Thyroid gland (tissue), 4 donors: ENCODE data around the gene PPP3CA. TPM values are rescaled to one million over a fixed set of nuclear protein-coding genes. Genes with fewer than 3 reads are reported as not detected.

Source experiments
- DNase-seq, 2 donors: peaks; one replicate each; pipeline ENCODE4 v3.0.0-alpha.2; 2019
- H3K27ac ChIP-seq, 3 donors: fragments of 200-600 bp; sonication (generic); 1 replicate in 2 of 3; 2 replicates in 1 of 3; pipeline ENCODE4 v1.5.1; 2016 to 2019; ENCODE audit warnings: mild to moderate bottlenecking in 1 of 3, moderate library complexity in 1 of 3
- H3K27me3 ChIP-seq: fragments of 200-600 bp; sonication (generic); one replicate; pipeline ENCODE4 v1.5.1; 2019
- H3K36me3 ChIP-seq, 2 donors: fragments of 200-600 bp; sonication (generic); one replicate each; pipeline ENCODE4 v1.5.1; 2016 to 2019
- H3K4me1 ChIP-seq, 2 donors: fragments of 200-600 bp; sonication (generic); one replicate each; pipeline ENCODE4 v1.5.1; 2017 to 2019
- H3K4me3 ChIP-seq, 3 donors: fragments of 200-600 bp; sonication (generic); replicated peaks in 1 of 3; 1 replicate in 2 of 3; 2 replicates in 1 of 3; pipeline ENCODE4 v1.5.1; 2016; ENCODE audit warnings: mild to moderate bottlenecking in 1 of 3
- H3K9me3 ChIP-seq: fragments of 200-600 bp; sonication (generic); one replicate; pipeline ENCODE4 v1.5.1; 2017
- CTCF ChIP-seq, 6 experiments: fragments of 200-600 bp in 3 of 6; fragments of 450-650 bp in 3 of 6; sonication (generic) in 3 of 6; IDR thresholded peaks; one replicate each; pipeline ENCODE4 v1.5.1; 2016 to 2019; ENCODE audit warnings: antibody characterized with exemption in 6 of 6, mild to moderate bottlenecking in 2 of 6, inconsistent platforms in 1 of 6, moderate library complexity in 1 of 6
- POLR2A ChIP-seq, 2 donors: fragments of 450-650 bp; IDR thresholded peaks; one replicate each; pipeline ENCODE4 v1.6.1; 2017; ENCODE audit warnings: antibody characterized with exemption in 2 of 2, mild to moderate bottlenecking in 2 of 2, moderate library complexity in 1 of 2
- WGBS, 2 donors: methylation state at CpG; one replicate each; pipeline ENCODE4 v1.1.5; 2017; 5-methylcytosine and 5-hydroxymethylcytosine counted together
- intact Hi-C: fragments of 100-400 bp; cut with DNase I; formaldehyde crosslinking; loops from one replicate; pipeline ENCODE4 v1.15.1; 2023
- total RNA-seq, 4 donors: library from RNA; depleted of rRNA; stranded (reverse); fragments of >200 nt; gene quantifications; one replicate each; pipeline ENCODE4 v1.2.3, GENCODE V29; 2016

The PPP3CA gene
- total RNA-seq, 4 donors from 2014 or later: 31.6 to 45.8 (median 34.4) TPM

- intact Hi-C loops: no loop called here
- H3K4me1 ChIP-seq: no peaks in the 10 kb centered on the region
- H3K36me3 ChIP-seq: no peaks in the 10 kb centered on the region
- DNase-seq: no peak
- H3K27me3 ChIP-seq: no peaks in the 10 kb centered on the region
- H3K9me3 ChIP-seq: no peaks in the 10 kb centered on the region
- WGBS, 2 donors: 81 to 84% methylated on average over 7 of the region's 7 CpGs
- H3K27ac ChIP-seq: no peak overlapping the region
- H3K4me3 ChIP-seq: no peak overlapping the region
- TF ChIP-seq POLR2A (IDR thresholded peaks at IDR 0.05) (no peak), CTCF (IDR thresholded peaks at IDR 0.05) (no peak)
Measured at GRCh38 chr4:101274888-101275752, 72.2 kb downstream of the PPP3CA start.

- H3K27me3 ChIP-seq: no peaks in the 10 kb centered on the region
- H3K27ac ChIP-seq: no peak overlapping the region
- H3K36me3 ChIP-seq: no peaks in the 10 kb centered on the region
- no peak overlapping the region for H3K4me3 ChIP-seq
- 64 to 71% methylated on average over 2 of the region's 2 CpGs for WGBS, 2 donors
- TF ChIP-seq CTCF (IDR thresholded peaks at IDR 0.05): no peak
- no peak for TF ChIP-seq POLR2A (IDR thresholded peaks at IDR 0.05)
- H3K9me3 ChIP-seq: no peaks in the 10 kb centered on the region
- H3K4me1 ChIP-seq: no peaks in the 10 kb centered on the region
- DNase-seq: no peak
- intact Hi-C loops: no loop called here
Measured at GRCh38 chr4:101271516-101271915, 75.8 kb downstream of the PPP3CA start.

GRCh38 chr4:101269682-101270081 is 77.6 kb downstream of the PPP3CA start:
- H3K4me1 ChIP-seq: peaks cover 0 to 7% of the 10 kb centered on the region in 2 donors
- intact Hi-C loops: no loop called here
- H3K4me3 ChIP-seq: no peak overlapping the region
- no peak overlapping the region for H3K27ac ChIP-seq
- 95 to 100% methylated on average over 1 of the region's 1 CpG for whole genome bisulfite sequencing, 2 donors
- H3K27me3 ChIP-seq: no peaks in the 10 kb centered on the region
- no peaks in the 10 kb centered on the region for H3K36me3 ChIP-seq
- no peak for DNase-seq
- TF ChIP-seq POLR2A (IDR thresholded peaks at IDR 0.05) (no peak), CTCF (IDR thresholded peaks at IDR 0.05) (no peak)
- no peaks in the 10 kb centered on the region for H3K9me3 ChIP-seq

- no peak overlapping the region for H3K4me3 ChIP-seq
- no peak for DNase-seq
- peaks cover 11 to 17% of the 10 kb centered on the region in 2 donors for H3K4me1 ChIP-seq
- H3K9me3 ChIP-seq: no peaks in the 10 kb centered on the region
- WGBS, 2 donors: 54 to 71% methylated on average over 1 of the region's 1 CpG
- H3K36me3 ChIP-seq: no peaks in the 10 kb centered on the region
- intact Hi-C loops: no loop called here
- TF ChIP-seq POLR2A (IDR thresholded peaks at IDR 0.05) (no peak), CTCF (IDR thresholded peaks at IDR 0.05) (no peak)
- no peaks in the 10 kb centered on the region for H3K27me3 ChIP-seq
- no peak overlapping the region for H3K27ac ChIP-seq
Measured at GRCh38 chr4:101265816-101266172, 81.5 kb downstream of the PPP3CA start.

GRCh38 chr4:101264993-101265815 is 82.1 kb downstream of the PPP3CA start:
- H3K36me3 ChIP-seq: no peaks in the 10 kb centered on the region
- no peaks in the 10 kb centered on the region for H3K9me3 ChIP-seq
- intact Hi-C loops: no loop called here
- no peak overlapping the region for H3K4me3 ChIP-seq
- 70 to 74% methylated on average over 2 of the region's 2 CpGs for WGBS, 2 donors
- no peaks in the 10 kb centered on the region for H3K27me3 ChIP-seq
- peaks cover 11 to 17% of the 10 kb centered on the region in 2 donors for H3K4me1 ChIP-seq
- no peak overlapping the region for H3K27ac ChIP-seq
- no peak for DNase-seq
- TF ChIP-seq CTCF (IDR thresholded peaks at IDR 0.05) (no peak), POLR2A (IDR thresholded peaks at IDR 0.05) (no peak)
